PC-3 (cell line): ENCODE data around the gene PINLYP.

Experiments
- CTCF ChIP-seq: fragments of 300-600 bp; sonication (generic); conservative IDR thresholded peaks from 2 replicates; pipeline ENCODE4 v1.5.1; 2017; ENCODE audit warnings: antibody characterized with exemption, low read depth, mild to moderate bottlenecking, low read length
- EZH2phosphoT487 ChIP-seq: fragments of 300-600 bp; sonication (generic); IDR thresholded peaks from 2 replicates; pipeline ENCODE4 v1.6.1; 2018; ENCODE audit warnings: mild to moderate bottlenecking, antibody characterized with exemption, low read length, borderline replicate concordance

- TF ChIP-seq CTCF, result no peak
- no peak for TF ChIP-seq EZH2phosphoT487
These were observed 29.0 kb upstream of the PINLYP start for GRCh38 chr19:43546581-43546980.
